HG03575 (cell line): Measurements from ENCODE around the gene SEPTIN5.

Experiments used
- ATAC-seq: cut with Tn5 transposase; IDR thresholded peaks from one replicate; pipeline ENCODE4 v1.9.1; 2021; ENCODE audit not compliant: unreplicated experiment, insufficient number of reproducible peaks, low FRiP score; ENCODE audit errors: extremely low read depth

Gene SEPTIN5

DNA sequence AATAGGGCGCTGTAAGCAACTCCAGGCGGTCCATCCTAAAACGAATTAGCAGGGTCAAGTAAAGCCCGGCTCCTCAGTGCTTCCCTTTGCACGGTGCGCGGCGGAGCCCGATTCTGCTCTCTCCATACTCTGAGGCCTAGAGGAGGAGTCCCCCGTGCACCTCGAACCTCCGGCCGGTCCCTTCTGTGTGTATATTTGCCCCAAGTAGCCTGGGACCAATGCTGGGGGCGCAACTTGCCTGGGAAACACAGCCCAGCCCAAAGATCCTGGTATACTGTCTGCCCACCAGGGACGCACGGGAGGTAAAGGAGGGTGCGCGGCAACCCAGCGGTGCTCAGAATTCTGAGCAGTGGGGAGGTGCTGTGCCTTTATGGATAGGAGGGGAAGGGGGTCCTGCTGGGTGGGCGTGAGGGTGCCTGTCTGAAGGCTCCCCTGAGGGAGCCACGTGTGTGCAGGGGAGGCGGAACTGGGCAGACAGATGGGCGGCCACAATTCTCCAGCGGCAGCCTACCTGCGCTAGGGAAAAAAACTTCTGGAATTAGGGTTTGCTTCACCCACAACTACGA lies 41.5 kb downstream of the SEPTIN5 start:
- ATAC-seq: no peak

DNA sequence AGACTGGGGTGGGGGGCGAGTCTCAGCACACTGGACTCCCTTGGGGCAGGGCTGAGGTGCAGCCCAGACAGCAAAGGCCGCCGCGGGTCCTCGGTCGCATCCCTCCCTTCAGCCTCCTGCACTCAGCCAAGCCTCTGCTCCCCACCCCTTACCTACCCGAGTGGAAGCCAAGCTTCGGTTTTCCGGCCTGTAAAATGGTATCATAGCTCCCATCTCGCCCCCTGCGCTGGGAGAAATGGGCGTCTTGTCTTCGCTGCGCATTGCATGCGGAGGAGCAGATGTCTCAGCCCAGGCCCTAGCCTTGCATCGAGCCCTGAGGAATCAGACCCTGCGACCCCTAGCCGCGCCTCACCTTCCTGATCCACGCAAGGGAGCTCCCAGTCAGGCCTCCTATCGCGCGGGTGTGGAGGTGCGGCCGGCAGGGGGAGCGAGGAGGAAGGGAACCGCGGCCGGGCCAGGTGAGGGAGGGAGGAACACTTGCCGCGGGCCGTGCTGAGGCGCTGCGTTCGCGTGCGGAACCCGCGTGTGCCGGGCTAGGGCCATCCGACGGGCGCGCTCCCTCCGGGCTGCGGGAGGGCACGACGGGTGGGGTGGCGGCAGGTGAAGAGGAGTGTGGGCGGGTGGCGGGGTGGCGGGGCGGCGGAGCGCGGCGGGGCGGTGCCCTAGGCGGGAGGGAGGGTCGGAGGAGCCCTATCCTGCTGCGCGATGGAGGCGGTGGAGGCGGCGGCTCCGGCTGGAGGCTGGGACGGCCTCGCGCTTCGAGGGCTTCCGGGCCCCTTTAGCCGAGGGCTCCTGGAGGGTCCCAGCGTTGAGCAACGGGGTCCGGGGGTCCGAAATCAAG lies 42.2 kb downstream of the SEPTIN5 start:
- ATAC-seq: no peak

DNA sequence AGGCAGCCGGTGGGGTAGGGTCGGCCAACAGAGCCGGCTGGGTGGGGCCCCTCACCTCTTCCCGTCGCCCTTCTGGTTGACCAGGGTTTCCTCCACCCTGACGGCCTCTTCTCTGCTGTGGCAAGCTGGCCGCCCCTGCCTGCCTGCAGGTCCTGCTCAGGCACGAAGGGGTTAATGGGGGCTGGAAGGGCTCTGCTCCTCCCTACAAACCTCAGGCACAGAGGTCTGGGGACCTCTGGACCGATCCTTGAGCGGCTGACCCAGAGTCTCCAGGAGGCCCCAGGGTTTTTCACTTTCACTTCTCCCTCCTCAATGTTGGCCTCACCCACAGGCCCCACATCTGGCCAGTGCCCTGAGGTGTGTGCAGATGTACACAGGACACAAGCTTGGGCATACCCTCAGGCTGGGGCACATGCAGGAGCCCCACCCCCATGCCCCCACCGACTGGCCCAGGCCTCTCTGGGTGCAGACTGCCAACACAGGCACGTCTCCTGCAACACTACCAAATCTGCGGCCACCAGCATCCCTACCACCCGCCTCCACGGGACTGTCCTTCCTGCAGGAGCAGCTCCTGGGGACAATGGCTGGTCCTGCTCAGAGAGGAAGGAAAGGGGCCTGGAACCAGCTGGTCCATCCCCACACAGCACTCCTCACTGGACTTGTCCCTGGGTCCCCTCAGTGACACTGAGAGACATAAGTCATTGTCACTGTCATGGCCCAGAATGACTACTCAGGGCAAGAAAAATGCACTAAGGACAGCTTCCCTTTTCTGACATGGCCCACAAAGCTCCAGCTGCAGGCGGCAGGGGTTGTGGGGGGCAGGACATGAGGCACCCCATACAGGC lies 43.1 kb downstream of the SEPTIN5 start:
- ATAC-seq: no peak

DNA sequence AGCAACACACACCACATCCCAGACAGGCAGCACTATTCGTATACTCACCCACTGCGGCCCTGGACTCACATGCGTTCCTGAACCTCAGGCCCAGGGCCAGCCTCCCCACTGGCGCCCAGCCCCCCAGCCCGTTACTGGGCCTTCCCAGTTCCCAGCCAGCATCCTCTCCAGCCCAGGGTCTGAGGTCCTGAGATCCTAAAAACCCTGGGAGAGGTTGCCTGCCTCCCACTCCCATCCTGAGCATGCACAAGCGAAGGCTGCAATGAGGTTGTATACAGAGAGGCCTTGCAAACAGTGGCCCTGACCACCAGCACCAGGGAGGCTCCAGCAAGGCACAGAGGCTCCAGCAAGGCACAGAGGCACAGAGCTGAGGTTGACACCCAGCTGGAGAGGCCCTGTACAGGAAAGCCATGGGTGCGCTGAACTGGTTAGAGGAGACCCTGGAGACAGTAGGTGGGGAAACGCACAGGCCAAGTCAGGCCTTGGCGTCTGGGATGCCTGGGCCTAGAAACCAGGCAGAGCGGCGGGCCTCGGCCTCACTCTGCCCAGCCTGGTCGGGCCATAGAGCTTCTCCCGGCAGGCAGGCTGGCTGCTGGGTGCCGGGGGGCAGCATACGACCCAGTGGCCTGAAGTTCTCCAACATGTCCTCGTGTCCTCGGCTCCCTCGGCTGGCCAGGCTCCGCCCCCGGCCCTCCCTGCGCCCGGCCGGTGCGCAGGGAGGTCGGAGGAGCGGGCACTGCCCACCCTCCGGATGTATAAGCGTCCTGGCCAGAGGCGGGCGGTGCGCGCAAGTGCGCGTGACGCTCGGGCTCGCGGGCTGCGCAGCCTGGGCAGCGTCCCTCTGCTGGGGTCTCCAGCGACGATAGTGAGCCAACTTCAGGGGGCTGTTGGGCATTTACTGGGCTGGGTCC lies 43.9 kb downstream of the SEPTIN5 start:
- no peak for ATAC-seq

DNA sequence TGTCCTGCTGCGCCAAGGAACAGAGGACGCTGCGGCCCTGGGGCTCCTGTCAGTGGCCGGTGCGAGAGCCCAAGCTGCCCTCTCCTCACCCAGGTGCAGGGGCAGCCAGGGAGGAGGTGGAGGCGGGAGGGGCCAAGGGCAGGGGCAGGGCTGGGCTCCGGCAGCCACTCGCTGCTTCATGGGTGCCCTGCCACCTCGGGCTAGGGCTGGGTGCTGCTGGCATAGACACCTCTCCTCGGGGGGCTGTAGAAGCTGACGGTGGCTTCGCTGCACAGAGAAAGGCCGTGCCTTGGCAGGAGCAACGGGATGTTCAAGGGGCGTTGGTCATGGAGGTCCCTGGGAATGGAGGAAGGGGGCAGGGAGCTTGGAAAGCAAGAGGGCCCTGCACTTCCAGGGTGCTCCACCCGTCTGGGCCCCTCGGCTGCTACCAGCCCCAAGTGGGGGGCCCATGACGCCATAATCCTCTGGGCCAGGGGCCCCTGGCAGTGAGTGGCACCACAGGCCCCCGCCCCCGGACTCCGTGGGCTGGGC lies 44.7 kb downstream of the SEPTIN5 start:
- ATAC-seq: no peak

DNA sequence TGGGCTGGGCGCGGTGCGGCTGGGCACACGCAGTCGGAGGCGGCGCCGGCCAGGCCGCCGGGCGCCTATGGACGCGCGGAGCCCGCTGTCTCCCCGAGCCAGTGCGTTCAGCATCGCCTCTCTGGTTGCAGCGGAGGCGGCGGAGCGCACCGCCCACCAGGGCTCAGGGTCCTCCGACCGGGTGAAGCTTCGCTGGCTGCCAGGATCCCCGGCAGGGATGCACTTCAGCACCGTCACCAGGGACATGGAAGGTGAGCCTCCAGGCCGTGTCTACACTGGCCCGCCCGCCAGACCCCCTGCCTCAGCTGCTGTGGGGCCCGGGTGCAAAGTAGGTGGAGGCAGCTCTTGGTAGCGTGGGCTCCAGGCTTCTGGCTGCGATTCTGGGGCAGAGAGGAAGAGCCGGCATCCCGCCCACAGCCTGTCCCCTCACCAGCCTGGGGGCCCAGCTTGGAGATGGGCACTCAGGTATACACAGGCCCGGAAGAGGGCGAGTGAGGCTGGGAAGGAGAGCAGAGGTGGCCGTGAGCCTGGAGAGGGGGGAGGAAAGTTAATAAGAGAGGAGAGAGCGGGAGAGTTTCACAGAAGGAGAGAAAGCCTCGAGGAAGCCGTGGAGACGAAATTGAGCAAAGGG lies 45.2 kb downstream of the SEPTIN5 start:
- ATAC-seq: no peak

DNA sequence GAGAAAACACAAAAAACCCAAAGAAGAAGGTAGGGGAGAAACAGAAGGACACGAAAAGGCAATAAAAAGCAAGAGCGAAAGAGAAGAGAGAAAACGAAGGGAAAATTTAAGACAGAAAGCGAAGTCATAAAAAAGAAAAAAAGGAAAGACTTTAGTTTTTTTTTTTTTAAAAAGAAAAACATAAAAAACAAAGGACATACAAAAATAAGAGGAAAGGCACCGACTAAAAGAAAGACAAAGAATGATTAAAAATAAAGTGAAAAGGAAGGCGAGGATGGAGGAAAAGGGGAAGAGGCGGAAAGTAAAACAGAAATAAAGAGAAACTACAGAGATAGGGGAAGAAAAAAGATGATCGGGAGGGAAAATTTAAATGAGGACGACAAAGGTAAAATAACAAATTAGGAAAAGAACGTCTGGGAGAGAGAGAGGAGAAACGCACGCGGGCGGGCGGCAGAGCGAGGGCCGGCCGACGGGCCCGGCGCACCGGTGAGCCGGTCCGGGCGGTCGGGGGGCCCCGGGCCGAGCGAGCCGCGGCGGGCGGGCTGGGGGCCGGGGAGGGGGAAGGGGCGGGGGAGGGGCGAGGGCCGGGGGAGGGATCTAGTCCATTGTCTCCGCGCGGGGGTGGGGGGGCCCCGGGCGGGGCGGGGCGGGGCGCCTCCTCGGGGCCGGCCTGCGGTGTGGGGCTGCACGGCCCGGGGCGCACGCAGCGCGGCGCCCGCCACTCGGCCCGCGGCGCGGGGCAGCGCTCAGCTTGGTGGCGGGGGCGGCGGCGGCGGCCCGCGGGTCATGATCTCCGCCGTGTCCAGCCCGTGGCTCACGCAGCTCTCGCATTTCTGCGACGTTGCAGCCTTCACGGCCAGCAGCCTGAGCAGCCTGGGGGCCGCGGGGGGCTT lies 46.0 kb downstream of the SEPTIN5 start, which contains the start of gene TBX1:
TBX1 (plus strand) TSS at position 721 of the 893 bp plus-strand sequence; CDS start at position 787, 66 bp downstream.
- ATAC-seq: no peak

DNA sequence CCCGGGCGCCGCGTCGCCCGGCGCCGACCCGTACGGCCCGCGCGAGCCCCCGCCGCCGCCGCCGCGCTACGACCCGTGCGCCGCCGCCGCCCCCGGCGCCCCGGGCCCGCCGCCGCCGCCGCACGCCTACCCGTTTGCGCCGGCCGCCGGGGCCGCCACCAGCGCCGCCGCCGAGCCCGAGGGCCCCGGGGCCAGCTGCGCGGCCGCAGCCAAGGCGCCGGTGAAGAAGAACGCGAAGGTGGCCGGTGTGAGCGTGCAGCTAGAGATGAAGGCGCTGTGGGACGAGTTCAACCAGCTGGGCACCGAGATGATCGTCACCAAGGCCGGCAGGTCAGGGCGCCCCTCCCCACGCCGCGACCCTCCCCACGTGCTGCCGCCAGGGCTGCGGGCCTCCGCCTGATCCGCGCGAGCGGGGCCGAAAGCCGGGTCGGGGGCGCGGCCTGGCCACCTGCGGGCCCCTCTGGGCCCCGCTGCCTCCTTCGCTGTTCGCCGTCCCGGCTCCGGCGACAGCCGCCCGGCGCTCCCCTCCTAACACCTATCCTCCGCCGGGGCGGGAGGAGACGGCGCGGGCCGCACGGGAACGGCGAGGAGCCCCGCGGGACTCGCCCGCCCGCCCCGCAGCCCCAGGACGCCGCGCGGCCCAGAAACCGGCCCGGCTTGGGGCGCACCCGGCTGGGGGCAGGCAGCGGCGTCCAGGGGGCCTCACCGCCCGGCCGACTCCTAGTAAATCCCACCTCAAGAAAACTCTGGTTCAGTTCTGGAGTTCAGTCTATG lies 46.8 kb downstream of the SEPTIN5 start:
- no peak for ATAC-seq

DNA sequence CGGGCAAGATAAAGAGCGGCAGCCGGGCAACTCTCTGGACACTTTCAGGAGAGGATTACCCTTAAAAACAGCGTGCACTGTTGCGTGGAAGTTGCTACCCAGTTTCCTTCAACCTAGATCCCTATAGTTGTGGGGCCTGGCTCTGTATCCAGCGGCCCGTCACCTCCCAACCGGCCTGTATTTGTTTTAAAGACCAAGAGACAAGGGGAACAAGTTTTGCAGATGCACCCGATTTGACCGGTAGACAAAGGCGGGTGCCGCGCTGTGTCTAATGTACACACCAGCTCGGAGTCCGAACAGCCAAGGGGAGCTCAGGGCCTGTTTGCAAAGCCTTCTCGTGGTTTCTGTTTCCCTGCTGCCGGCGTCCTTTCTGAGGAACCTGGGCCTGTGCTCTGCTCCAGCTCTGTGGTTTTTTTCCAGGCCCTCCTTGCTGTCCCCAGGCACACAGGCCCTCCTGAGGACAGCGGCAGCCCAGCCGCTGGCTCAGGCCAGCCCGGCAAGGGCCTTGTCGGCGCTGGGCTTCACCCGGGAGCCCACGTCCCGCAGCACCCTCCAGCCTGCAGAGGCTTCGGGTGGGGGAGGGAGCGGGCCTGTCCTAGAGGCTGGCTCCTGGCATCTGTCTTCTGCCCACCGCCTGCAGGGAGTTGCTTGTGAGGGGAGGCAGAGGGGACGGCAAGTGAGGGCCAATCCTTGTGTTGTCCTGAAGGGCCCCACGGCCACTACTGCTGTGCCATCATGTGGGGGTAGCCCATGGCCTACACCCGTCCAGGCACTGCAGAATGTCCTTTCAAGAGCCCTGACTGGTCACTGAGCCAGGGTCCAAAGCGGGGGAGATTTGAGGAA lies 47.6 kb downstream of the SEPTIN5 start:
- no peak for ATAC-seq

DNA sequence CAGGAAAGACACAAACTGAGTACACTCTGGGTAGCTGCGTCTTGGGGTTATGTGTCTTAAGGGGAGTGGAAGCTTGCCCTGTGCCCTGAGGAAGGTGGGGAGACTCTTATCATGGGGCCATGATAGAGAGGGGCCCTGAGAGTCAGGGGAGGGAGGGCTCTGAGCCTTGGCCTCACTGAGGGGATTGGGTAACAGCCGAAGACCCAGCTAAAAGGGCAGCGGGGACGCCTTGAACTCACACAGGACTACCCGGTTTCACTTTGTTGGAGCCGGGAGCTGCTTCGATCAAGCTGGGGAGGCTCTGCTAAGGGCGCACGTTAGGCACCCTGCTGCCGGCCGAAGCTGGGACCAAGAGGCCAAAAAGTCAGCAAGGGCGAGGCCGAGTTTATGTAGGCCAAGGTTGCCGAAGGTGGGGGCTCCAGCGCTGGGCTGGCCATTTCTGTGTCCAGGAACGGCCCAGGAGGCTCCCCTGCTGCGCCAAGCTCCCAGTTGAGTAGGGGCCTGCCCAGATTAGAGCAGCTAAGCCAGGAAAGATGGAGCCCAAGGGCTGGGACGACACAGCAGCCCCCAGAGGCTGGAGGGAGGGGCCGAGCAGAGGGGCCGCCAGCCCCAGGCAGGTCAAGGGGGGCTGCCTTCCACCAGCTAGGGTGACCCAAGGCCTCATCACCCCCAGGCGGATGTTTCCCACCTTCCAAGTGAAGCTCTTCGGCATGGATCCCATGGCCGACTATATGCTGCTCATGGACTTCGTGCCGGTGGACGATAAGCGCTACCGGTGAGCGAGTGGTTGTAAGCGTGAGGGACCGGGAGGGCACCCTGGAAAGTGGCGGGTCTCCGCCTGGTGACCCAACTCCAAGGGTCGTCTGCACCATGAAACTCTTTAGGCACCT lies 48.5 kb downstream of the SEPTIN5 start:
- no peak for ATAC-seq

DNA sequence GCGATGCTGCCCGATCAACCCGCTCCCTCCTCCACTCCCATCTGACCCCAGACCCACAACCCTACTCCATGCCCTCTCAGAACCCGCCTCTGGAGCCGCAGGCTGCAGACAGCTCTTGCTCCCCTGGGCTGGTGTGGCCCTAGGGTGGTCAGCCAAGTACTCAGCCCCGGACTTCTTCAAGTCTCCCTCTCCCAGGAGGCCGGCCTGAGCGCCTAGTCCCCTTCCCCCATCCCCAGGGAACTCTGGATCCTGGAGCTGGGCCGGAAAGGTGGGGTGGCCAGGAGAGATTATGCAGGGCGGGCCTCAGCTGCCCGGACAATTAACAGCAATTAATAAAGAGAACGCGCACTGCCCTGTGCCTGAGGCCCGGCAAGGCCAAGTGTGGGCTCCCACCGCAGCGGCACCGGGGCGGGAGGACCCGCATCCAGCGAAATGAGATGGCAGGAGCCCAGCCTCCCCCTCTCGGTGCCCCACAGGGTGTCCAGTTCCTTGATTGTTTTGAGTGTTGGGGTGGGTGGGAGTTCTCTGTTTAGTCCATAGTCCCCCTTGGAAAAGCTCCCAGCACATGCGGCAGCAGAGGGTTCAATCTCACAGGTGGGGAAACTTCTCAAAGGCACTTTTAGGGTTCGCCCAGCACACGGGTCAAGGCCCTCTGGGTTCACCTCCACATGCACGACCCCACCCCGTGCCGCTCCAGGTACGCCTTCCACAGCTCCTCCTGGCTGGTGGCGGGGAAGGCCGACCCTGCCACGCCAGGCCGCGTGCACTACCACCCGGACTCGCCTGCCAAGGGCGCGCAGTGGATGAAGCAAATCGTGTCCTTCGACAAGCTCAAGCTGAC lies 49.4 kb downstream of the SEPTIN5 start:
- ATAC-seq: no peak

DNA sequence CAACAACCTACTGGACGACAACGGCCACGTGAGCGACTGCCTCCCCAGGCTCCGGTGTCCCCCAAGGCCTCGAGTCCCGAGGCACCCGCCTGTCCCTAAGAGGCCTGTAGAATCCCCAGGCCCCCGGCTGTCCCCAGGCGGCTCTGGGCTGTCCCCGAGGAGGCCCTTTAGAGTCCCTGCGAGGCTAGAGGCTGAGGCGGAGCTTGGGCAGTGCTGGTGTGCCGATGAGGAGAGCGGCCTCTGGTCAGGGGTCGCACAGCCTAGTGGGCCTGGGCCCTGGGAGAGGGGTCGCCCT lies 49.9 kb downstream of the SEPTIN5 start:
- ATAC-seq: no peak

DNA sequence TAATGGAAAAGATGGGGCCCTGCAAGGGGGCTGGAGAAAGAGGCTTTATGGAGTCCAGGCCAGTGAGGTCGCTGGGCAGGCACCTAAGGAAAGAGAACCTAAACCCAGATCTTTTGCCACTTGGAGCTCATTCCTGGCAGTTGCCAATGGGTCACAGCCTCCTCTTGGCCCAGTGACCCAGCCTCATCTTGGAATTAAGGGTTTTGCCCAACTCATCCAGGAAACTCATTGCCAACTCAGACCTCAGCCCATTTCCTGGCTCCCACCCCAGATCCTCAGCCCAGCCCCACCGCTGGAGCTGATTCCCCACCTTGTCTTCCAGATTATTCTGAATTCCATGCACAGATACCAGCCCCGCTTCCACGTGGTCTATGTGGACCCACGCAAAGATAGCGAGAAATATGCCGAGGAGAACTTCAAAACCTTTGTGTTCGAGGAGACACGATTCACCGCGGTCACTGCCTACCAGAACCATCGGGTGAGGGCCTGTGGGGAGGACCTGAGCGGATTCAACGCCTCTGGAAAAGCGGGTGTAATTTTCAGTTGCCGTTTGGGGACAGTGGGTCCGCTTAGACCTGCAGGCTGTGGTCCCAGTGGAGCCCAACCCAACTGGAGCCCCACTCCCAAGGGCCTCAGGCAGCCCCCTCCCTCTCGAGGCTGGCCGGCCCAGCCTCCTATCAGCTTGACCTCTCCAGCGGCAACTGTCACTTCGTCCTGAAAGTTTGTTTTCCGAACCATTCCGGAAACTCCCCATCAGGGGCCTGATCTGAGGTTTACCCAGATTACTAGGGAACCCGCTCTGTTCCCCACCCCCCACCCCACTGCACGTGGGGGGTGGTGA lies 50.6 kb downstream of the SEPTIN5 start:
- no peak for ATAC-seq
